Spleen (tissue), 11 donors: ENCODE results near the gene GRID2. TPM values are rescaled to one million over a fixed set of nuclear protein-coding genes. Genes with fewer than 3 reads are reported as not detected.

Experiments
- DNase-seq: peaks from one replicate; pipeline ENCODE4 v3.0.0-alpha.2; 2020
- H3K27ac ChIP-seq, 8 donors: fragments of 200-600 bp; sonication (generic) in 7 of 8; 1 replicate in 4 of 8; 2 replicates in 4 of 8; pipeline versions ENCODE4 v1.5.0 to v1.8.0; 2016 to 2021; ENCODE audit warnings: inconsistent platforms in 4 of 8, mild to moderate bottlenecking in 4 of 8, moderate library complexity in 1 of 8
- H3K27me3 ChIP-seq, 7 donors: fragments of 200-600 bp; sonication (generic) in 6 of 7; replicated peaks in 1 of 7; 1 replicate in 4 of 7; 2 replicates in 3 of 7; pipeline versions ENCODE4 v1.5.0 to v1.8.0; 2016 to 2021; ENCODE audit warnings: inconsistent platforms in 3 of 7, mild to moderate bottlenecking in 1 of 7
- H3K36me3 ChIP-seq, 6 donors: fragments of 200-600 bp; sonication (generic) in 5 of 6; 1 replicate in 4 of 6; 2 replicates in 2 of 6; pipeline versions ENCODE4 v1.5.0 to v1.8.0; 2016 to 2021; ENCODE audit warnings: inconsistent platforms in 2 of 6
- H3K4me1 ChIP-seq, 6 donors: fragments of 200-600 bp; sonication (generic) in 5 of 6; 1 replicate in 3 of 6; 2 replicates in 3 of 6; pipeline versions ENCODE4 v1.5.0 to v1.8.0; 2016 to 2021; ENCODE audit warnings: inconsistent platforms in 3 of 6
- H3K4me3 ChIP-seq, 8 donors: fragments of 200-600 bp; sonication (generic) in 7 of 8; 1 replicate in 4 of 8; 2 replicates in 4 of 8; pipeline versions ENCODE4 v1.5.0 to v1.8.0; 2016 to 2021; ENCODE audit warnings: inconsistent platforms in 4 of 8, mild to moderate bottlenecking in 4 of 8, moderate library complexity in 2 of 8
- H3K9me3 ChIP-seq, 8 donors: fragments of 200-600 bp; sonication (generic) in 7 of 8; 1 replicate in 4 of 8; 2 replicates in 4 of 8; pipeline versions ENCODE4 v1.5.0 to v1.8.0; 2016 to 2021; ENCODE audit warnings: inconsistent platforms in 4 of 8
- CTCF ChIP-seq, 11 experiments: fragments of 200-600 bp in 7 of 11; fragments of 450-650 bp in 4 of 11; sonication (generic) in 4 of 11; IDR thresholded peaks in 8 of 11; conservative IDR thresholded peaks in 3 of 11; 1 replicate in 7 of 11; 2 replicates in 4 of 11; pipeline versions ENCODE4 v1.4.0 to v1.8.0; 2016 to 2021; ENCODE audit warnings: antibody characterized with exemption in 11 of 11, inconsistent platforms in 4 of 11, mild to moderate bottlenecking in 1 of 11
- POLR2A ChIP-seq, 3 donors: fragments of 450-650 bp; IDR thresholded peaks; one replicate each; pipeline ENCODE4 v1.5.1; 2017; ENCODE audit warnings: antibody characterized with exemption in 3 of 3, mild to moderate bottlenecking in 1 of 3
- POLR2AphosphoS5 ChIP-seq, 3 donors: sonication (generic); formaldehyde crosslinking; IDR thresholded peaks; one replicate each; pipeline ENCODE4 v1.5.1; 2017; ENCODE audit warnings: antibody characterized with exemption in 3 of 3
- WGBS, 5 donors: extraction: QIAGEN DNeasy Blood & Tissue Kit in 3 of 5; methylation state at CpG; one replicate each; pipeline versions ENCODE4 v1.1.5 to v1.1.7; 2013 to 2018; 5-methylcytosine and 5-hydroxymethylcytosine counted together
- intact Hi-C: fragments of 100-400 bp; cut with DNase I; formaldehyde crosslinking; loops from one replicate; pipeline ENCODE4 v1.15.0; 2023; ENCODE audit warnings: low total_unique reads
- polyA plus RNA-seq, 3 donors: library from polyadenylated mRNA; stranded (reverse); fragments of 200-250 nt; gene quantifications; one replicate each; pipeline ENCODE4 v1.2.1, GENCODE V29; 2013
- total RNA-seq, 7 donors: library from RNA; depleted of rRNA in 3 of 7; stranded (reverse); fragments of >200 nt in 3 of 7; fragmentation: NEBNext Ultra II Directional in 4 of 7; extraction: Animal tissue kit (Norgen Biotek cat#: 25700) in 4 of 7; gene quantifications; one replicate each; pipeline versions ENCODE4 v1.1.0 to v1.2.1, GENCODE V29; 2016 to 2021
- donor health status: healthy with polysubstance abuse.
- donor health status: DM: no; HTN: no; CAD: no; lungs with moderate emphysema.
- donor health status: DM: no; HTN: no; CAD: no.
- donor health status: Bipolar disorder and iron deficiency.
- donor health status: healthy.
- donor health status: DM: no; HTN: no; CAD: no.
- donor health status: DM: yes; HTN: yes; CAD: no.

GRID2 gene
- total and polyA plus RNA-seq, 10 donors = 0.03 to 0.92 (median 0.22) TPM; not detected in 4

- no peak overlapping the region for H3K27ac ChIP-seq
- no peaks in the 10 kb centered on the region for H3K27me3 ChIP-seq
- 74 to 84% (median 80%) methylated on average over 6 of the region's 6 CpGs for WGBS, 5 donors
- H3K9me3 ChIP-seq = no peaks in the 10 kb centered on the region
- TF ChIP-seq POLR2AphosphoS5 (IDR thresholded peaks at IDR 0.05) (no peak), CTCF (IDR thresholded peaks at IDR 0.05 in 8 of 11, conservative IDR thresholded peaks at IDR 0.05 in 3 of 11) (no peak), POLR2A (IDR thresholded peaks at IDR 0.05) (no peak)
- DNase-seq = no peak
- H3K4me1 ChIP-seq = no peaks in the 10 kb centered on the region
- no peaks in the 10 kb centered on the region for H3K36me3 ChIP-seq
- no peak overlapping the region for H3K4me3 ChIP-seq
- intact Hi-C loops = no loop called here
Observed at GRCh38 chr4:93132631-93133030, 828.9 kb downstream of the GRID2 start.

- Histone ChIP-seq H3K36me3 (no peaks in the 10 kb centered on the region), H3K9me3 (no peaks in the 10 kb centered on the region), H3K4me3 (no peak overlapping the region), H3K27ac (no peak overlapping the region), H3K27me3 (no peaks in the 10 kb centered on the region), H3K4me1 (no peaks in the 10 kb centered on the region)
- DNase-seq = no peak
- intact Hi-C loops = no loop called here
- TF ChIP-seq POLR2A (IDR thresholded peaks at IDR 0.05) (no peak), CTCF (IDR thresholded peaks at IDR 0.05 in 8 of 11, conservative IDR thresholded peaks at IDR 0.05 in 3 of 11) (no peak), POLR2AphosphoS5 (IDR thresholded peaks at IDR 0.05) (no peak)
Observed at GRCh38 chr4:93139118-93139517, 835.4 kb downstream of the GRID2 start.

- Histone ChIP-seq H3K36me3 (no peaks in the 10 kb centered on the region), H3K27ac (no peak overlapping the region), H3K4me3 (no peak overlapping the region), H3K4me1 (no peaks in the 10 kb centered on the region), H3K9me3 (no peaks in the 10 kb centered on the region), H3K27me3 (no peaks in the 10 kb centered on the region)
- DNase-seq = no peak
- WGBS, 5 donors = 83 to 92% (median 89%) methylated on average over 3 of the region's 3 CpGs
- TF ChIP-seq POLR2A (IDR thresholded peaks at IDR 0.05) (no peak), CTCF (IDR thresholded peaks at IDR 0.05 in 8 of 11, conservative IDR thresholded peaks at IDR 0.05 in 3 of 11) (no peak), POLR2AphosphoS5 (IDR thresholded peaks at IDR 0.05) (no peak)
- intact Hi-C loops = no loop called here
Observed at GRCh38 chr4:93143902-93144301, 840.1 kb downstream of the GRID2 start.

GRCh38 chr4:93144644-93145043 lies 840.9 kb downstream of the GRID2 start:
- H3K9me3 ChIP-seq = no peaks in the 10 kb centered on the region
- TF ChIP-seq CTCF (IDR thresholded peaks at IDR 0.05 in 8 of 11, conservative IDR thresholded peaks at IDR 0.05 in 3 of 11) (no peak), POLR2AphosphoS5 (IDR thresholded peaks at IDR 0.05) (no peak), POLR2A (IDR thresholded peaks at IDR 0.05) (no peak)
- 65 to 81% (median 75%) methylated on average over 1 of the region's 1 CpG for WGBS, 5 donors
- no peaks in the 10 kb centered on the region for H3K27me3 ChIP-seq
- no peaks in the 10 kb centered on the region for H3K4me1 ChIP-seq
- no peak overlapping the region for H3K4me3 ChIP-seq
- intact Hi-C loops = no loop called here
- DNase-seq = no peak
- no peak overlapping the region for H3K27ac ChIP-seq
- H3K36me3 ChIP-seq = no peaks in the 10 kb centered on the region
